Breast epithelium (tissue), 4 donors: ENCODE data around the gene HPCAL1. TPM values are rescaled to one million over a fixed set of nuclear protein-coding genes. Genes with fewer than 3 reads are reported as not detected.

Experiments
- DNase-seq, 2 donors: peaks; one replicate each; pipeline ENCODE4 v3.0.0-alpha.2; 2019; ENCODE audit warnings: low spot score in 2 of 2
- H3K27ac ChIP-seq, 2 donors: fragments of 200-600 bp; sonication (generic) in 1 of 2; one replicate each; pipeline ENCODE4 v1.5.1; 2016 to 2019; ENCODE audit warnings: mild to moderate bottlenecking in 1 of 2
- H3K27me3 ChIP-seq, 2 donors: fragments of 200-600 bp; sonication (generic) in 1 of 2; one replicate each; pipeline versions ENCODE4 v1.5.1 to v1.6.0; 2017 to 2019; ENCODE audit warnings: control low read depth in 1 of 2, mild to moderate bottlenecking in 1 of 2
- H3K36me3 ChIP-seq: fragments of 200-600 bp; one replicate; pipeline ENCODE4 v1.5.1; 2019
- H3K4me1 ChIP-seq, 2 donors: fragments of 200-600 bp; sonication (generic); one replicate each; pipeline ENCODE4 v1.5.1; 2016 to 2019; ENCODE audit warnings: control low read depth in 1 of 2
- H3K4me3 ChIP-seq, 3 donors: fragments of 200-600 bp; sonication (generic); 1 replicate in 2 of 3; 2 replicates in 1 of 3; pipeline ENCODE4 v1.5.1; 2016 to 2019; ENCODE audit warnings: mild to moderate bottlenecking in 3 of 3, moderate library complexity in 2 of 3
- H3K9me3 ChIP-seq, 2 donors: fragments of 200-600 bp; sonication (generic) in 1 of 2; one replicate each; pipeline ENCODE4 v1.5.1; 2016 to 2019; ENCODE audit warnings: control low read depth in 1 of 2
- CTCF ChIP-seq, 3 donors: fragments of 450-650 bp; IDR thresholded peaks; one replicate each; pipeline ENCODE4 v1.5.1; 2016 to 2017; ENCODE audit warnings: antibody characterized with exemption in 3 of 3, mild to moderate bottlenecking in 3 of 3, moderate library complexity in 3 of 3
- POLR2A ChIP-seq: fragments of 450-650 bp; IDR thresholded peaks from one replicate; pipeline ENCODE4 v1.6.1; 2016; ENCODE audit warnings: antibody characterized with exemption, mild to moderate bottlenecking, moderate library complexity
- POLR2AphosphoS5 ChIP-seq, 3 donors: sonication (generic); formaldehyde crosslinking; IDR thresholded peaks; one replicate each; pipeline ENCODE4 v1.6.1; 2017; ENCODE audit warnings: antibody characterized with exemption in 3 of 3
- intact Hi-C: fragments of 100-400 bp; cut with DNase I; formaldehyde crosslinking; loops from one replicate; pipeline ENCODE4 v1.15.1; 2023; ENCODE audit warnings: low total_unique reads
- total RNA-seq, 3 donors: library from RNA; depleted of rRNA; stranded (reverse); fragments of >200 nt; gene quantifications; one replicate each; pipeline ENCODE4 v1.1.0, GENCODE V29; 2016

HPCAL1 gene
- total RNA-seq, 3 donors from 2014 or later = 38.6 to 41.9 (median 41.6) TPM

- Histone ChIP-seq H3K27me3 (no peaks in the 10 kb centered on the region), H3K4me3 (no peak overlapping the region), H3K9me3 (no peaks in the 10 kb centered on the region), H3K36me3 (no peaks in the 10 kb centered on the region), H3K27ac (no peak overlapping the region), H3K4me1 (no peaks in the 10 kb centered on the region)
- TF ChIP-seq POLR2A = no peak
- no peak for TF ChIP-seq CTCF (IDR thresholded peaks at IDR 0.05)
- no peak for TF ChIP-seq POLR2AphosphoS5 (IDR thresholded peaks at IDR 0.05)
- no peak for DNase-seq
- intact Hi-C loops = no loop called here
These were observed 7.7 kb downstream of the HPCAL1 start for GRCh38 chr2:10310309-10310888.

GRCh38 chr2:10311736-10312135, 9.0 kb downstream of the HPCAL1 start:
- Histone ChIP-seq H3K27me3 (no peaks in the 10 kb centered on the region), H3K4me3 (no peak overlapping the region), H3K36me3 (no peaks in the 10 kb centered on the region), H3K27ac (no peak overlapping the region), H3K4me1 (no peaks in the 10 kb centered on the region), H3K9me3 (no peaks in the 10 kb centered on the region)
- intact Hi-C loops = no loop called here
- TF ChIP-seq POLR2AphosphoS5 (IDR thresholded peaks at IDR 0.05) (no peak), CTCF (IDR thresholded peaks at IDR 0.05) (no peak), POLR2A (no peak)
- DNase-seq = no peak

GRCh38 chr2:10312437-10312957, 9.8 kb downstream of the HPCAL1 start:
- Histone ChIP-seq H3K27ac (no peak overlapping the region), H3K4me3 (no peak overlapping the region), H3K27me3 (no peaks in the 10 kb centered on the region), H3K4me1 (no peaks in the 10 kb centered on the region), H3K9me3 (no peaks in the 10 kb centered on the region), H3K36me3 (no peaks in the 10 kb centered on the region)
- intact Hi-C loops = no loop called here
- no peak for TF ChIP-seq POLR2A
- TF ChIP-seq CTCF (IDR thresholded peaks at IDR 0.05) = no peak
- no peak for TF ChIP-seq POLR2AphosphoS5 (IDR thresholded peaks at IDR 0.05)
- no peak for DNase-seq

- no peak for DNase-seq
- no peaks in the 10 kb centered on the region for H3K27me3 ChIP-seq
- intact Hi-C loops = no loop called here
- H3K9me3 ChIP-seq = no peaks in the 10 kb centered on the region
- H3K27ac ChIP-seq = no peak overlapping the region
- H3K4me3 ChIP-seq = no peak overlapping the region
- H3K4me1 ChIP-seq = no peaks in the 10 kb centered on the region
- TF ChIP-seq CTCF (IDR thresholded peaks at IDR 0.05) = no peak
- no peak for TF ChIP-seq POLR2AphosphoS5 (IDR thresholded peaks at IDR 0.05)
- no peak for TF ChIP-seq POLR2A
- no peaks in the 10 kb centered on the region for H3K36me3 ChIP-seq
These were observed 13.6 kb downstream of the HPCAL1 start for GRCh38 chr2:10316336-10316735.

- intact Hi-C loops = no loop called here
These were observed 14.2 kb downstream of the HPCAL1 start for GRCh38 chr2:10316860-10317259.

More at GRCh38 chr2:10316860-10317259, 14.2 kb downstream of the HPCAL1 start:
- no peaks in the 10 kb centered on the region for H3K4me1 ChIP-seq
- no peak for DNase-seq
- H3K36me3 ChIP-seq = no peaks in the 10 kb centered on the region
- H3K9me3 ChIP-seq = no peaks in the 10 kb centered on the region
- H3K4me3 ChIP-seq = no peak overlapping the region
- no peaks in the 10 kb centered on the region for H3K27me3 ChIP-seq
- no peak for TF ChIP-seq POLR2A
- TF ChIP-seq CTCF (IDR thresholded peaks at IDR 0.05) = no peak
- TF ChIP-seq POLR2AphosphoS5 (IDR thresholded peaks at IDR 0.05) = no peak
- no peak overlapping the region for H3K27ac ChIP-seq
